Fibroblast of lung (primary cell): Measurements from ENCODE around the gene COL4A2.

Experiments
- CTCF ChIP-seq, 2 donors: IDR thresholded peaks in 1 of 2; conservative IDR thresholded peaks in 1 of 2; 1 replicate in 1 of 2; 2 replicates in 1 of 2; pipeline ENCODE4 v1.5.1; 2011 to 2012; ENCODE audit warnings: low read length in 2 of 2, control low read depth in 1 of 2, inconsistent platforms in 1 of 2, low read depth in 1 of 2, mild to moderate bottlenecking in 1 of 2
- EZH2 ChIP-seq: IDR thresholded peaks from 2 replicates; pipeline ENCODE4 v1.5.1; 2012; ENCODE audit warnings: low read length, control low read depth, mild to moderate bottlenecking; ENCODE audit errors: missing control alignments

GRCh38 chr13:110467516-110468110 lies 160.5 kb downstream of the COL4A2 start:
- no peak for TF ChIP-seq CTCF (conservative IDR thresholded peaks at IDR 0.05 in 1 of 2, IDR thresholded peaks at IDR 0.05 in 1 of 2; ENCODE audit: low read depth in 1 of 2, low read length in 2 of 2)
- TF ChIP-seq EZH2, result no peak
